Upper lobe of left lung (tissue), 6 donors: Measurements from ENCODE around the gene FBXL7. TPM values are rescaled to one million over a fixed set of nuclear protein-coding genes. Genes with fewer than 3 reads are reported as not detected.

Experiments used
- ATAC-seq, 2 donors: fragments of 200-7000 bp; cut with Tn5 transposase; one replicate each; pipeline ENCODE4 v1.9.1; 2022; ENCODE audit warnings: mild to moderate bottlenecking in 2 of 2, moderate library complexity in 2 of 2; ENCODE audit not compliant: low FRiP score in 2 of 2
- DNase-seq, 2 donors: peaks; one replicate each; pipeline ENCODE4 v3.0.0-alpha.2; 2019 to 2020
- H3K27ac ChIP-seq, 4 donors: fragments of 200-600 bp; sonication (generic); one replicate each; pipeline ENCODE4 v1.5.1; 2016 to 2019
- H3K27me3 ChIP-seq, 4 donors: fragments of 200-600 bp; sonication (generic); one replicate each; pipeline ENCODE4 v1.5.1; 2017 to 2019
- H3K36me3 ChIP-seq, 4 donors: fragments of 200-600 bp; sonication (generic); one replicate each; pipeline ENCODE4 v1.5.1; 2016 to 2019
- H3K4me1 ChIP-seq, 4 donors: fragments of 200-600 bp; sonication (generic); one replicate each; pipeline ENCODE4 v1.5.1; 2018 to 2019
- H3K4me3 ChIP-seq, 4 donors: fragments of 200-600 bp; sonication (generic); one replicate each; pipeline ENCODE4 v1.5.1; 2017 to 2019; ENCODE audit warnings: mild to moderate bottlenecking in 2 of 4, moderate library complexity in 1 of 4
- H3K9me3 ChIP-seq, 4 donors: fragments of 200-600 bp; sonication (generic); one replicate each; pipeline ENCODE4 v1.5.1; 2018 to 2019
- CTCF ChIP-seq, 6 experiments: fragments of 450-650 bp in 4 of 6; fragments of 200-600 bp in 2 of 6; sonication (generic) in 2 of 6; IDR thresholded peaks; one replicate each; pipeline ENCODE4 v1.5.1; 2016 to 2019; ENCODE audit warnings: antibody characterized with exemption in 6 of 6
- EP300 ChIP-seq, 4 donors: sonication (generic); formaldehyde crosslinking; IDR thresholded peaks; one replicate each; pipeline ENCODE4 v1.5.1; 2017; ENCODE audit warnings: antibody characterized with exemption in 4 of 4, control low read depth in 2 of 4
- POLR2A ChIP-seq, 4 donors: fragments of 450-650 bp; IDR thresholded peaks; one replicate each; pipeline ENCODE4 v1.5.1; 2016 to 2017; ENCODE audit warnings: antibody characterized with exemption in 4 of 4, mild to moderate bottlenecking in 2 of 4
- POLR2AphosphoS5 ChIP-seq, 2 donors: sonication (generic); formaldehyde crosslinking; IDR thresholded peaks; one replicate each; pipeline ENCODE4 v1.5.1; 2017; ENCODE audit warnings: antibody characterized with exemption in 2 of 2
- WGBS, 2 donors: methylation state at CpG; one replicate each; pipeline ENCODE4 v1.1.5; 2017 to 2018; 5-methylcytosine and 5-hydroxymethylcytosine counted together
- total RNA-seq, 6 donors: library from RNA; depleted of rRNA in 4 of 6; stranded (reverse); fragments of >200 nt in 4 of 6; gene quantifications; one replicate each; pipeline versions ENCODE4 v1.1.0 to v1.2.1, GENCODE V29; 2016 to 2021
- donor health status: DM: no; HTN: no; CAD: no; lungs with moderate emphysema.
- donor health status: DM: no; HTN: yes; CAD: no; lungs with severe emphysema.

The FBXL7 gene
- total RNA-seq, 6 donors from 2014 or later, result 4.9 to 13.6 (median 6.9) TPM

DNA sequence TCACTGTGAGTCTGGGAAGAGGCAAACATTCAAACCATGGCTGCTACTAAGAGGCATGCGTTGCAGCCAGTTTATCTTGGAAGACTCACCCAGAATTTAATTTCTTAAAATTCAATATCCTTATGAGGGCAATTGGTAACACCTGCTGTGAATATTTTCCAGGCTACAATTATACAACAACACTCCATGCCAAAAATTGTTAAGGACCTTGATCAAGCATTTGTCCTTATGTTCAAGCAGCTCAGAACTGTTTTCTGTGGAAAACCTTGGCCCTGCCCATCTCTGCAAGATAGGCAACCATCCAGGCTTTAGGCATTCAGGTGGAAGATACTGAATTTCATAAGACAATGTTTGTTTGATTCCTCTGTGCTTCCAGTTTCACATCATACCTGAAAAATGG, 327.8 kb downstream of the FBXL7 start:
- no peak for ATAC-seq
- Histone ChIP-seq H3K27ac (no peak overlapping the region), H3K9me3 (no peaks in the 10 kb centered on the region), H3K4me1 (peaks cover 0 to 4% (median 0%) of the 10 kb centered on the region in 4 donors), H3K27me3 (no peaks in the 10 kb centered on the region), H3K4me3 (no peak overlapping the region), H3K36me3 (no peaks in the 10 kb centered on the region)
- WGBS, 2 donors, result 71 to 76% methylated on average over 1 of the region's 1 CpG
- DNase-seq, result no peak
- no peak for TF ChIP-seq POLR2A (IDR thresholded peaks at IDR 0.05)
- TF ChIP-seq POLR2AphosphoS5 (IDR thresholded peaks at IDR 0.05), result no peak
- no peak for TF ChIP-seq EP300 (IDR thresholded peaks at IDR 0.05)
- no peak for TF ChIP-seq CTCF (IDR thresholded peaks at IDR 0.05)

GRCh38 chr5:15831408-15831807, 331.4 kb downstream of the FBXL7 start:
- TF ChIP-seq CTCF (IDR thresholded peaks at IDR 0.05) (no peak), EP300 (IDR thresholded peaks at IDR 0.05) (no peak), POLR2AphosphoS5 (IDR thresholded peaks at IDR 0.05) (no peak), POLR2A (IDR thresholded peaks at IDR 0.05) (no peak)
- H3K36me3 ChIP-seq, result no peaks in the 10 kb centered on the region
- no peak overlapping the region for H3K4me3 ChIP-seq
- peaks cover 0 to 9% (median 2%) of the 10 kb centered on the region in 4 donors for H3K4me1 ChIP-seq
- H3K27me3 ChIP-seq, result no peaks in the 10 kb centered on the region
- no peak overlapping the region for H3K27ac ChIP-seq
- DNase-seq (no peak), ATAC-seq (no peak)
- no peaks in the 10 kb centered on the region for H3K9me3 ChIP-seq
- WGBS, 2 donors, result 83 to 92% methylated on average over 4 of the region's 4 CpGs

DNA sequence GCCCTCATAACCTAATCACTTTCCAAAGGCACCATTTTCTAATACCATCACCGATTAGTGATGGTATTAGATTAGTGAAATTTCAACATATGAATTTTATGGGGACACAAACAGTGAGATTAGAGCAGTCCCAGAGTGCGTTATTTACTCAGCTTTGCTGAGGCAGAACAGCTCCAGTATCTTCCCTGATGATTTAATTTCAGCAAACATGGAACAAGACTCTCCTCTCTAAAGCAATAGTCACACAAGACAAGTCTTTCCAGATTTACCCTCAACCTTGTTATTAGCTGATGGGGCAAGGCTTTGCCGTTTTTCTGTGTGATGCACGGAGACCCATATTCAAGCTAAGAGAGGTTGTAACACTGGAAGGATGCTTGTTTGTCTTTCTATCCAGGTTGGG, 333.4 kb downstream of the FBXL7 start:
- TF ChIP-seq POLR2AphosphoS5 (IDR thresholded peaks at IDR 0.05), result no peak
- TF ChIP-seq POLR2A (IDR thresholded peaks at IDR 0.05), result no peak
- TF ChIP-seq EP300 (IDR thresholded peaks at IDR 0.05), result no peak
- no peak for TF ChIP-seq CTCF (IDR thresholded peaks at IDR 0.05)
- no peak for DNase-seq
- ATAC-seq, result no peak
- no peaks in the 10 kb centered on the region for H3K27me3 ChIP-seq
- no peaks in the 10 kb centered on the region for H3K36me3 ChIP-seq
- no peak overlapping the region for H3K4me3 ChIP-seq
- H3K4me1 ChIP-seq, result peaks cover 0 to 9% (median 2%) of the 10 kb centered on the region in 4 donors
- H3K27ac ChIP-seq, result no peak overlapping the region
- 92 to 98% methylated on average over 4 of the region's 4 CpGs for WGBS, 2 donors
- H3K9me3 ChIP-seq, result no peaks in the 10 kb centered on the region

- no peak for TF ChIP-seq EP300 (IDR thresholded peaks at IDR 0.05)
- no peak for TF ChIP-seq POLR2A (IDR thresholded peaks at IDR 0.05)
- no peak for TF ChIP-seq POLR2AphosphoS5 (IDR thresholded peaks at IDR 0.05)
- no peak for TF ChIP-seq CTCF (IDR thresholded peaks at IDR 0.05)
- Histone ChIP-seq H3K4me1 (peaks cover 0 to 9% (median 2%) of the 10 kb centered on the region in 4 donors), H3K27me3 (no peaks in the 10 kb centered on the region), H3K36me3 (no peaks in the 10 kb centered on the region), H3K27ac (no peak overlapping the region), H3K4me3 (no peak overlapping the region), H3K9me3 (no peaks in the 10 kb centered on the region)
- ATAC-seq (peak in 1 of 2 donors; percentile 52), DNase-seq (no peak)
- WGBS, 2 donors, result 29 to 30% methylated on average over 3 of the region's 3 CpGs
These were observed 334.7 kb downstream of the FBXL7 start for GRCh38 chr5:15834596-15835245.

DNA sequence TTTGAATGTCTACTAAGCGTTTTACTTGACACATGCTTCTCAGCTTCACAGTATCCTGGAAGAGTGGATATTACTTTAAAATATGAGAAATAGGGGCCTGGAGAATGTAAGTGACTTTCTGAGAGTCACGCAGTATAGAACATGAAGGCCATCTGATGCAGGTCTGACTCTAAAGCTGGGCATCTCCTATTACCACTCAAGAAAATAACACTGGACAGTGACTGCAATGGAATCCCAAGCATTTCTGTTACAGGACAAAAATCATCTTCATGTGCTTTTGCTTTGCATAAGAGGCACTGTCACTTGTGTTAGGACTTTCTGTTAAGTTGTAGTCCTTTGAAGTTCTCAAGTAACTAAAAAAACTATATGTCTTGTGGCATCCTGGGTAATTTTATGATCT, 335.5 kb downstream of the FBXL7 start:
- TF ChIP-seq POLR2AphosphoS5 (IDR thresholded peaks at IDR 0.05), result no peak
- TF ChIP-seq EP300 (IDR thresholded peaks at IDR 0.05), result no peak
- no peak for TF ChIP-seq POLR2A (IDR thresholded peaks at IDR 0.05)
- TF ChIP-seq CTCF (IDR thresholded peaks at IDR 0.05), result no peak
- no peaks in the 10 kb centered on the region for H3K27me3 ChIP-seq
- H3K27ac ChIP-seq, result no peak overlapping the region
- WGBS, 2 donors, result 93 to 98% methylated on average over 2 of the region's 2 CpGs
- H3K4me3 ChIP-seq, result no peak overlapping the region
- DNase-seq, result no peak
- H3K9me3 ChIP-seq, result no peaks in the 10 kb centered on the region
- H3K4me1 ChIP-seq, result peaks cover 0 to 9% (median 2%) of the 10 kb centered on the region in 4 donors
- no peaks in the 10 kb centered on the region for H3K36me3 ChIP-seq
- ATAC-seq, result no peak
